Dedifferentiated amniotic fluid mesenchymal stem cell (primary cell): ENCODE measurements around the gene TRAFD1.

ENCODE experiments used
- DNase-seq: peaks from one replicate; pipeline ENCODE4 v3.0.0-alpha.2; 2016; ENCODE audit errors: extremely low spot score

The TRAFD1 gene

GRCh38 chr12:112175361-112176155 lies 50.2 kb downstream of the TRAFD1 start:
- DNase-seq = no peak

- no peak for DNase-seq
These were observed 51.1 kb downstream of the TRAFD1 start for GRCh38 chr12:112176321-112177010.

DNA sequence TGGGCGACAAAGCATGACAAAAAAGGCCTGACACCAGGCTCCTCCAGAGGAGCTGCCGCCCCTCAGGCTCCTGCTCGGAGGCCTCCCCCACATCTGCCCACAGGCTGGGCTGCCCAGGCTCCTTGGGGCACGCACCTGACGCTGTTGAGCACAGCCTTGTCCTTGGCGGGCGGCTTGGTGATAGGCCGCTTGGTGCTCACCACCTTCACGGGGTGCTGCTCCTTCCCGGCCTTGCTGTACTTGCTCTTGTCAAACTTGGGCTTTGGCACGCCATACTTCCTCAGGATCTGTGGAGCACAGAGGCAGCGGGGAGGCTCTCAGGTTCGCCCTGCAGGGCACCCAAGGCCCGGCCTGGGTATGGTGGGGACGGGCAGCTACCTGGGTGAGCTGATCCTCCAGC lies 53.4 kb downstream of the TRAFD1 start:
- no peak for DNase-seq

GRCh38 chr12:112179341-112179740 lies 54.0 kb downstream of the TRAFD1 start:
- no peak for DNase-seq

DNA sequence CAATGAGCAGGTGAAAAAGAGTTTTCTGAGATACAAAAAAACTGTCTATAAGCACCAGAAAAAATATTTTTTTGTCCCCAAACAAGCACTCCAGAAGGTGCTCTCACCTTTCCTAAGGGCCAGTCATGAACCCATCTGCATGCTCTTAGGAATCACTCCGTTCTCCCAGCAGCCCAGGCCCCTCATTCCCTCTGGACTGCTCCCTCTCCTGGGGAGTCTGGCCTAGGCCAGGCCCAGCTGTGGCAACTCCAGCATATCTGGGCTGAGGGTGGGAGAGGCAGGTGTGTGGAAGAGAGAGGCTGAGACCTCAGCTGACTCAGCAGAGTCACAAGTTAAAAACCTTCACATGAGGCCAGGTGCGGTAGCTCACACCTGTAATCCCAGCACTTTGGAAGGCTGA lies 54.6 kb downstream of the TRAFD1 start:
- DNase-seq = no peak

- DNase-seq = no peak
These were observed 55.1 kb downstream of the TRAFD1 start for GRCh38 chr12:112180422-112180821.

GRCh38 chr12:112182499-112182898 lies 57.1 kb downstream of the TRAFD1 start:
- no peak for DNase-seq

- DNase-seq = no peak
These were observed 58.0 kb downstream of the TRAFD1 start for GRCh38 chr12:112183141-112184021.

DNA sequence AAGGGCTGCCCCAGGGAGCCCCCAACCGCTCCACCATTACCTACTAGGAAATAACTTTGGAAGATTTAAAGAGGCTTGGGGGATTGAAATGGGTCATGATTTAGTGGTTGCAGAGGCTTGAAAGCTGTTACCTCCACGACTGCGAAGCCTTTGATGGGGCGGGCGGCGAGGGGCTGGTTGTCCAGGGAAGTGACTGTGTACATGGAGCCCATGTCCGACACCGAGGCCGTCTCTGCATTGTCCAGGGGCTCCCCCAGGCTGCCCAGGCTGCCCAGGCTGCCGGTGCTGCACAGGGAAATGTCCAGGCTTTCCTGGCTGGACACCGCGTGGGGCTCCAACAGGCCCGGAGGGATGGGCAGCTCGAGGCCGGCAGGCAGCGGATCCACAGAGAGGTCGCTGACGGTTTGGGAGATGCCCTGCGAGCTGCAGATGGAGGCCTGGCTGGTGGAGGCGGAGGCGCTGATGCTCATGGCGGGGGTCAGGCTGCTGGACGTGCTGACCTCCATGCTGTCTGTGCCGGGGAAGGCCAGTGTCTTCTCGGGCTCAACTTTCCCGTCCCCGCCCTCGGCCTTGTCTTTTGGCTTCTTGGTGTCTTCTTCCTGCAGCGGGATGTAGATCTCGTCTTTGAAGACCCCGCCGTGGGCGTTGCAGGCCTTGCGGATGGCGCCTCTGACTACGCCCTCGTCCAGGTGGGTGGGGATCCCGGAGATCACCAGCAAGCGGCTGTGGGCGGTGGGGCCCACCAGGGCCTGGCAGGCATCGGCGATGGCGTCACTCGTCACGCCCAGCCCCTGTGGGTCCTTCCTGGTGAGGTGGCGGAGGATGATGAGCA lies 58.9 kb downstream of the TRAFD1 start:
- DNase-seq = no peak

GRCh38 chr12:112185093-112185923 lies 59.9 kb downstream of the TRAFD1 start:
- no peak for DNase-seq

- no peak for DNase-seq
These were observed 62.9 kb downstream of the TRAFD1 start for GRCh38 chr12:112188130-112188830.

DNA sequence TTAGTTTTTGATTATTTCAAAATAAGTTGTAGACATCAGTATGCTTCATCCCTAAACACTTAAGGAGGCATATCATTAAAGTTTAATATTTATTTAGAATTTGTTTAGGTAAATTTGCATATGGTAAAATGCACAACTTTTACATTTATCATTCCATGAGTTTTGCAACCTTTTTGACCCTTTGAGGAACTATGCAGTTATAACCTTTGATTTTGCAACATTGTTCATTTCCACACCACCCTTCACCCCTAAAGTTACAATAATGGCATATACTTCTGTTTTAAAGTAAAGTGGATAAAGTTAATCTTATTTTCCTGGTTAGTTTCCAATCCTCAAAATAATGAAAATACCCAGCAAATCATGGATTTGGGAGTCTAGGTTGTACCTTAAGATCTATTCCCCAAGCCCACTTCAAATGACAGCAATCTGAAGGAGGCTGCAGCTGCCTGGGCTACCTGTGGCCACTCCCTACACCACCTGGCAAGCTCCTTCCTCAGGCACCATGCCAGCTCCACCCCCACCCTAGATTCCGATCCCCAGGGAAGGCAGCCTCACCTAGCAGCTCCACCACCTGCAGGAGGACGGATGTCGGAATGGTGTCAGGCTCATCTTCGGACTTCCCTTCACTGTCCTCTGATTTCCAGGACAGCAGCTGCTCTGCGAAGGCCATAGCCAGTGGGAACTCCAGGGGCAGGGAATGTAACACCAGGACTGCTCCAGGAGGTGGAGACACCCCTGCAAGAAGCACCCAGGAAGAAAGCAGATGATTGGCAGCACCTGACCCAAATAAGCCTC lies 65.1 kb downstream of the TRAFD1 start:
- DNase-seq = no peak

DNA sequence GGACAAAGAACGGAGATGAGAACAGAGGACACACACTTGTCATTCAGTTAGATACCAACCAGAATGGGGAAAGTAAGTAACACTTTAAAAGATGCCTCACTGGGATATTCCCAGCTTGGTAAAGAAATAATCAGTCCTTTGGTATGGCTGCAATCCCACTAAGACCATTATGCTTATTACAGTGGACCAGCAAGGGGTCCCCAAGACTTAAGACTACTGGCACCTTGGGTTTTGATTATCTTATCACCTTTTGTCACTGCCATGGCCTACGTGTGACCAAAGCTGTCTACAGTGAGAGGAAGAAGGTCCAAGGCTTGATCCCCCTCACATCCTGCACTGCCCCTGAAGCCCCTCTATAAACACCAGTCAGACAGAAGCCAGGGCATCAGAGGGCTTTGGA lies 65.8 kb downstream of the TRAFD1 start:
- DNase-seq = no peak

- no peak for DNase-seq
These were observed 66.5 kb downstream of the TRAFD1 start for GRCh38 chr12:112191840-112192321.

DNA sequence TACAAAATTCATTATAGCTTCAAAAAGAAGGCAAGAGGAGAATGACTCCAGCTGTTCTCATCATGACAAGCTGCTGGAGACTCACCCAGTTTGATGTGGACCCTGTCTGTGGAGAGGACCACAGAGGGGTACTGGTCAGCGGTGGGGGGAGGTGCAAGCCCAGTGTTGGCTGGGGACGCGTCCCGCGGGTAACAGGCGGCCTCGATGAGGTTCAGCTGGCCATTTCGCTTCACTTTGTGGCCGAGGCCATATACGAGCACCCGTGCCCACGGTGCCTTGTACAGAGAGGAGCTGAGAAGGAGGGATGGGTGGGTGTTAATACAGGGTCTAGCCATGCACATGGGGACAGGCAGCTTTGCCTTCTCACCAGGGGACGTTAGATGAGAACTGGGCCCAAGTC lies 67.1 kb downstream of the TRAFD1 start:
- no peak for DNase-seq

- DNase-seq = no peak
These were observed 69.4 kb downstream of the TRAFD1 start for GRCh38 chr12:112194601-112195247.

DNA sequence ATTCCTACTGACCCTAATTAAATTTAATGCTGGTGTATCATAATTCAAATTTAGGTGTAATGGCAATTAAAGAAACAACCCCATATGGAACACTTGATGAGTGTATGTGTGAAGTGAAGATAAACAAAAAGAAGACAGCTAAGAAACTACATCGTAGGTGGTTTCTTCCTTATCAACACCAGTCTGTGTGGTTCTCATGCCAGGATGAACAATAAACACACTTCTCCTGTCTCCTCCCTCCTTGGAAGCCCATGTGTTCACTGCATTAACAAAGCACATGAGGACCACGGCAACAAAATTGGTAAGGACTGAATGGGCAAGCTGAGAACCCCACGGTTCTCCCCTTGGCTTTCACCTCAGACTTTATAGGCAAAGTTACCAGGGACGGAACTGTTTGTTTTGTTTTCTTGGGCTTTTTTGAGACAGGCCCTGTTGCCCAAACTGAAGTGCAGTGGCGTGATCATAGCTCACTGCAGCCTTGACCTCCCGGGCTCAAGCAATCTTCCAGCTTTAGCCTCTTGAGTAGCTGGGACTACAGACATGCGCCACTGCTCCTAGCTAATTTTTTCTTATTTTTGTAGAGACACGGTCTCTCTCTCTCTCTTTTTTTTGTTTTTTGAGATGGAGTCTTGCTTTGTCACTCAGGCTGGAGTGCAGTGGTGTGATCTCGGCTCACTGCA lies 71.0 kb downstream of the TRAFD1 start:
- DNase-seq = no peak
